Endothelial cell of umbilical vein (primary cell): Measurements from ENCODE around the gene ALG8. TPM values are rescaled to one million over a fixed set of nuclear protein-coding genes. Genes with fewer than 3 reads are reported as not detected.
A peak's percentile ranks its signal among the peaks of the same experiment; 100 is the strongest.

Experiments used
- BruUV-seq: library from RNA; stranded (reverse); fragments of 400-500 nt; replicated peaks from 2 replicates; lab custom pipeline; 2021; lab: Mats Ljungman, UMichigan
- CTCF ChIA-PET: fragments of 300-600, 350-600 bp; sonication (Branson Sonifier 250); formaldehyde crosslinking; loops from one replicate; lab custom pipeline; 2021; ENCODE audit warnings: antibody characterized with exemption, inconsistent platforms; lab: Charles Lee
- POLR2A ChIA-PET: fragments of 300-600, 350-600 bp; sonication (Branson Sonifier 250); formaldehyde crosslinking; loops from one replicate; lab custom pipeline; 2021; ENCODE audit warnings: antibody characterized with exemption, inconsistent platforms; lab: Charles Lee
- DNase-seq: peaks from one replicate; pipeline ENCODE4 v3.0.0-alpha.2; 2011; ENCODE audit warnings: low read depth, low spot score
- FAIRE-seq: peaks from 2 replicates; lab custom pipeline; 2011; peaks lifted over from hg19 to GRCh38; lab: Jason Lieb, UNC
- H2AFZ ChIP-seq: 2 replicates; pipeline ENCODE4 v1.6.0; 2012; ENCODE audit warnings: low read depth, low read length, control low read depth, inconsistent platforms
- H3K27ac ChIP-seq: 2 replicates; pipeline ENCODE4 v1.5.1; 2011; ENCODE audit warnings: low read depth, mild to moderate bottlenecking, control low read depth, low read length, moderate library complexity; ENCODE audit not compliant: insufficient read depth
- H3K27me3 ChIP-seq, 2 experiments: 2 replicates each; pipeline versions ENCODE4 v1.6.0 to v1.6.1; 2011; ENCODE audit warnings: low read length in 2 of 2, mixed read lengths in 1 of 2; ENCODE audit not compliant: control insufficient read depth in 2 of 2, insufficient read depth in 2 of 2
- H3K36me3 ChIP-seq, 2 experiments: 2 replicates in 1 of 2; 3 replicates in 1 of 2; pipeline ENCODE4 v1.5.1; 2011; ENCODE audit warnings: low read length in 2 of 2, mild to moderate bottlenecking in 1 of 2, moderate library complexity in 1 of 2; ENCODE audit not compliant: control insufficient read depth in 2 of 2, insufficient read depth in 2 of 2; ENCODE audit errors: extremely low read depth in 1 of 2
- H3K4me1 ChIP-seq: 3 replicates; pipeline ENCODE4 v1.5.1; 2011; ENCODE audit warnings: mild to moderate bottlenecking, low read length; ENCODE audit not compliant: control insufficient read depth, insufficient read depth; ENCODE audit errors: extremely low read depth
- H3K4me2 ChIP-seq: 2 replicates; pipeline ENCODE4 v1.6.1; 2011; ENCODE audit warnings: low read length, control low read depth, mixed read lengths; ENCODE audit not compliant: insufficient read depth
- H3K4me3 ChIP-seq, 3 experiments: fragments of 200-600 bp in 1 of 3; sonication (generic), shearing (Covaris generic) in 1 of 3; replicated peaks in 1 of 3; 2 replicates each; pipeline ENCODE4 v1.5.1; 2011 to 2016; ENCODE audit warnings: control low read depth in 3 of 3, low read length in 3 of 3, mild to moderate bottlenecking in 2 of 3, inconsistent platforms in 1 of 3, low read depth in 1 of 3, moderate library complexity in 1 of 3; ENCODE audit not compliant: insufficient read depth in 1 of 3
- H3K79me2 ChIP-seq: 2 replicates; pipeline ENCODE4 v1.6.0; 2012; ENCODE audit warnings: low read length, inconsistent platforms; ENCODE audit not compliant: control insufficient read depth, insufficient read depth
- H3K9ac ChIP-seq: replicated peaks from 2 replicates; pipeline ENCODE3; 2011; ENCODE audit warnings: low read length, control low read depth; ENCODE audit not compliant: insufficient read depth; ENCODE audit errors: extremely low read depth
- H3K9me1 ChIP-seq: replicated peaks from 3 replicates; pipeline ENCODE4 v1.6.0; 2011; ENCODE audit warnings: mild to moderate bottlenecking, low read length; ENCODE audit not compliant: control insufficient read depth, insufficient read depth; ENCODE audit errors: extremely low read depth
- H3K9me3 ChIP-seq: replicated peaks from 2 replicates; pipeline ENCODE4 v1.5.1; 2012; ENCODE audit warnings: low read length, inconsistent platforms; ENCODE audit not compliant: control insufficient read depth, insufficient read depth
- H4K20me1 ChIP-seq: replicated peaks from 2 replicates; pipeline ENCODE3; 2011; ENCODE audit warnings: mild to moderate bottlenecking, low read length; ENCODE audit not compliant: control insufficient read depth, insufficient read depth; ENCODE audit errors: extremely low read depth
- CTCF ChIP-seq, 2 donors: IDR thresholded peaks; 1 replicate in 1 of 2; 2 replicates in 1 of 2; pipeline ENCODE4 v1.5.1; 2011; ENCODE audit warnings: low read length in 2 of 2, mild to moderate bottlenecking in 2 of 2, moderate library complexity in 2 of 2, control low read depth in 1 of 2, inconsistent platforms in 1 of 2, low read depth in 1 of 2; ENCODE audit not compliant: insufficient read depth in 1 of 2; ENCODE audit errors: extremely low read depth in 1 of 2
- EZH2 ChIP-seq: IDR thresholded peaks from 2 replicates; pipeline ENCODE4 v1.6.1; 2012; ENCODE audit warnings: borderline replicate concordance, low read depth, mild to moderate bottlenecking, moderate library complexity, low read length, inconsistent platforms; ENCODE audit not compliant: severe bottlenecking
- GATA2 ChIP-seq: IDR thresholded peaks from 2 replicates; pipeline ENCODE4 v1.7.0; 2011; ENCODE audit warnings: low read depth, mild to moderate bottlenecking, moderate library complexity, mixed read lengths, low read length; ENCODE audit not compliant: insufficient read length, insufficient read depth
- JUN ChIP-seq: IDR thresholded peaks from 2 replicates; pipeline ENCODE4 v1.6.1; 2011; ENCODE audit warnings: borderline replicate concordance, low read depth; ENCODE audit not compliant: insufficient read length, insufficient read depth
- MYC ChIP-seq: IDR thresholded peaks from one replicate; pipeline ENCODE4 v1.6.1; 2011; ENCODE audit warnings: mild to moderate bottlenecking, low read depth, low read length
- POLR2AphosphoS5 ChIP-seq: IDR thresholded peaks from 2 replicates; pipeline ENCODE4 v1.6.1; 2012; ENCODE audit warnings: low read depth, mild to moderate bottlenecking, control low read depth, low read length, moderate library complexity; ENCODE audit not compliant: insufficient read depth
- dilution Hi-C: fragments of 300-500 bp; cut with MboI; formaldehyde crosslinking; loops from one replicate; pipeline ENCODE4 v1.15.0; 2019; ENCODE audit warnings: low sequenced_read_pairs; ENCODE audit not compliant: extremely low pct_ligation_motif_present
- intact Hi-C: fragments of 100-400 bp; cut with micrococcal nuclease; formaldehyde crosslinking; loops from one replicate; pipeline ENCODE4 v1.10.0; 2022
- polyA plus RNA-seq, 4 experiments: library from polyadenylated mRNA; depleted of rRNA in 3 of 4; stranded (reverse) in 3 of 4; unstranded in 1 of 4; fragments of >200 nt; gene quantifications; 2 replicates each; pipeline versions ENCODE4 v1.2.1 to v1.2.3, GENCODE V29; 2011 to 2012; ENCODE audit warnings: missing spikeins in 1 of 4
- total RNA-seq: library from RNA; stranded (reverse); gene quantifications from 2 replicates; pipeline ENCODE4 v1.2.3, GENCODE V29; 2021

Gene ALG8
- total and polyA plus RNA-seq, 2 donors (not counting 3 experiments of a cell fraction or from before 2014, with no cell fraction given): 43.9 to 48.2 TPM

- H4K20me1 ChIP-seq: no peaks in the 10 kb centered on the region
- H3K9me3 ChIP-seq: no peaks in the 10 kb centered on the region
- no peak overlapping the region for H3K9ac ChIP-seq
- DNase-seq (no peak), FAIRE-seq (no peak)
- no peak overlapping the region for H3K4me3 ChIP-seq
- intact Hi-C loops: loop anchor here (2.0 to 5.0 kb wide), 3 partner anchors 69 to 424 kb away; partner anchors contain the start of gene GAB2
- no peak overlapping the region for H3K27ac ChIP-seq
- H3K9me1 ChIP-seq: no peaks in the 10 kb centered on the region
- ChIA-PET CTCF (interaction anchor here (0.6 to 2.5 kb wide), 3 partner anchors 11 to 390 kb away, joined by 3 to 9 read pairs (median 6); partner anchors contain the start of genes KCTD21 and USP35), POLR2A (interaction anchor here (1.9 kb wide), 1 partner anchor 11 kb away, joined by 6 read pairs; no protein-coding TSS in a partner anchor)
- TF ChIP-seq GATA2 (no peak), POLR2AphosphoS5 (no peak), MYC (no peak), JUN (no peak), CTCF (IDR thresholded peaks at IDR 0.05; ENCODE audit: extremely low read depth in 1 of 2, insufficient read depth in 1 of 2, low read depth in 1 of 2, low read length in 2 of 2) (no peak), EZH2 (no peak)
- H2AFZ ChIP-seq: no peak overlapping the region
- H3K36me3 ChIP-seq: no peaks in the 10 kb centered on the region
- dilution Hi-C loops: no loop called here
- no TSS peak for BruUV-seq
- H3K4me2 ChIP-seq: peak overlapping the region; percentile 83
- H3K4me1 ChIP-seq: peaks cover 13% of the 10 kb centered on the region
- H3K27me3 ChIP-seq: no peaks in the 10 kb centered on the region
- H3K79me2 ChIP-seq: peaks cover 7% of the 10 kb centered on the region
Observed at GRCh38 chr11:78138291-78138690, 1.1 kb downstream of the ALG8 start.
